DMS 273 (cell line): ENCODE measurements around the gene FAM50A.
A peak's percentile ranks its signal among the peaks of the same experiment; 100 is the strongest.
"Not testable (repeated sequence)": the region's sequence is repeated elsewhere in the genome, so short reads cannot be mapped to it uniquely, and the experiment has no call there.

Source experiments
- DNase-seq: peaks from one replicate; lab custom pipeline; 2025; ENCODE audit not compliant: unreplicated experiment; lab: John Stamatoyannopoulos, UW

Gene FAM50A, protein sequence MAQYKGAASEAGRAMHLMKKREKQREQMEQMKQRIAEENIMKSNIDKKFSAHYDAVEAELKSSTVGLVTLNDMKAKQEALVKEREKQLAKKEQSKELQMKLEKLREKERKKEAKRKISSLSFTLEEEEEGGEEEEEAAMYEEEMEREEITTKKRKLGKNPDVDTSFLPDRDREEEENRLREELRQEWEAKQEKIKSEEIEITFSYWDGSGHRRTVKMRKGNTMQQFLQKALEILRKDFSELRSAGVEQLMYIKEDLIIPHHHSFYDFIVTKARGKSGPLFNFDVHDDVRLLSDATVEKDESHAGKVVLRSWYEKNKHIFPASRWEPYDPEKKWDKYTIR

GRCh38 chrX:154443992-154444754 lies at the start of gene FAM50A:
TSS of gene FAM50A (plus strand) at chrX:154444141. CDS start at chrX:154444236, 95 bp downstream.
- DNase-seq = peak; percentile 84

GRCh38 chrX:154396363-154396762 lies 47.6 kb upstream of the FAM50A start:
- DNase-seq = not testable (repeated sequence)

DNA sequence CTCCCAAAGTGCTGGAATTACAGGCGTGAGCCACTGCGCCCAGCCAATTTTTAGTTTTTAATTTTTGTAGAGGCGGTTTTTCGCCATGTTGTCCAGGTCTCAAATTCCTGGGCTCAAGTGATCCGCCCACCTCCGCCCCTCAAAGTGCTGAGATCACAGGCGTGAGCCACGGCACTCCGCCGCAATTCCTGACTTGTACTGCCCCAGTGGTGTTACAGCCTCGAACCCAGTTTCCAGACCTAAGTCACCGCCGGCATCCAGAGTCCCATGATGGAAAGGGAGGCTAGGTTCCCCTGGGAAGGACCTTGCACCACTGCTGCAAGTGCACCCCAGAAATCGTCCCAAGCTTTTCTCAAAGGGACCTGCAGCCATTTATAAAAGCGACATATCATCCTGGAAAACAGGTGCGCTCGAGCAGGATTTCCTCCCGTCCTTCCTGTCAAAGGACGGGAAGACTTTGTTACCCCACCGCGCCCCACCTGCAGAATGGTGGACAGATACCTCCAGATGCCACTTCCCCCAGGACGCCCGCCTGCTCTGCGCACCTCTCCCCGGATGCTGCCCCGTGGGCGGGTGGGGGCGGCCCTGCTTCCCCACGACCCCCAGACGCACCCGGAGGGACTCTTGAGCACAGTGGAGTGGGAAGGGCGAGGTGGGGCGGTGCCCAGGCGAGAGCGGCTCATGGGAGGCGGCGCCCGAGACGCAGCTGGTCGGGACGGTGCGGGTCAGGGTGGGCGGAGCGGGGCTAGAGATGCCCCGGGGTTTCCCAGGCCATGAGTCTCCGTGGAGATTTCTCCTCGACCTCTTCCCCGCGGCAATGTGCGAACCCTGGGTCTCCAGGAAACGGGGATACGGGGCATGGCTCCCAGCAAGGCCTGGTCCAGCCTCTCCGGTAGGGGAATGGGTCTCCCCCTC lies 46.7 kb upstream of the FAM50A start:
- DNase-seq = peak; percentile 77

DNA sequence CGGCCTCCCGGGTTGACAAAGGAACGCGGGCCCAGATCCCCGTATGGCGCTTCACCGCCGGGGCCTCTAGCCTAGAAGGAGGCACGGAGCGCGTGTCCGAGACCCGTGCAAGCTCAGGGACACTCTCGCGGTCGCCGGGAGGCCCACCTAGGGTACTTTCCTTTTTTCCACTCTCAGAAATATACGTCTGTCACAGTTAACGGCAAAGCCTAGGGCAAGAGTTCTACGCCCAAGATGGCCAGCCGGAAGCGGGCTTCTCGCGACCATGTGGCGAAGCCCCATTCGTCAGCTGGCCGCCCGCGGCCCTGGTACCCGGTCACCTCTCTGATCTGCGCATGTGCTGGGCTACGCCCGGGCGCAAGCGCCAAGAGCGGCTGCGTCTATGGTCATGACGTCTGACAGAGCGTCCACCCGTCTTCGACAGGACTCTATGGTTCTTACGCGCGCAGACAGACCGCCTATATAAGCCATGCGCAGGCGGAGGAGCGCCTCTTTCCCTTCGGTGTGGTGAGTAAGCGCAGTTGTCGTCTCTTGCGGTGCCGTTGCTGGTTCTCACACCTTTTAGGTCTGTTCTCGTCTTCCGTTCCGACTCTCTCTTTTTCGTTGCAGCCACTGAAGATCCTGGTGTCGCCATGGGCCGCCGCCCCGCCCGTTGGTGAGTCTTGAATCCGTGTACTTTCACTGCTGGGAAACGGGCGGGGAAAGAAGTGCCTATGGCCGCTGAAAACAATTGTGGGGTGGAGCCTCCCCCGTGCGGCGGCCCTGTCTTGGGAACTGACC lies 45.9 kb upstream of the FAM50A start, which contains the start of gene RPL10:
TSS of gene RPL10 (plus strand) at position 490 of the 780 bp plus-strand sequence. CDS start at position 633, 143 bp downstream.
- peak; percentile 98 for DNase-seq

DNA sequence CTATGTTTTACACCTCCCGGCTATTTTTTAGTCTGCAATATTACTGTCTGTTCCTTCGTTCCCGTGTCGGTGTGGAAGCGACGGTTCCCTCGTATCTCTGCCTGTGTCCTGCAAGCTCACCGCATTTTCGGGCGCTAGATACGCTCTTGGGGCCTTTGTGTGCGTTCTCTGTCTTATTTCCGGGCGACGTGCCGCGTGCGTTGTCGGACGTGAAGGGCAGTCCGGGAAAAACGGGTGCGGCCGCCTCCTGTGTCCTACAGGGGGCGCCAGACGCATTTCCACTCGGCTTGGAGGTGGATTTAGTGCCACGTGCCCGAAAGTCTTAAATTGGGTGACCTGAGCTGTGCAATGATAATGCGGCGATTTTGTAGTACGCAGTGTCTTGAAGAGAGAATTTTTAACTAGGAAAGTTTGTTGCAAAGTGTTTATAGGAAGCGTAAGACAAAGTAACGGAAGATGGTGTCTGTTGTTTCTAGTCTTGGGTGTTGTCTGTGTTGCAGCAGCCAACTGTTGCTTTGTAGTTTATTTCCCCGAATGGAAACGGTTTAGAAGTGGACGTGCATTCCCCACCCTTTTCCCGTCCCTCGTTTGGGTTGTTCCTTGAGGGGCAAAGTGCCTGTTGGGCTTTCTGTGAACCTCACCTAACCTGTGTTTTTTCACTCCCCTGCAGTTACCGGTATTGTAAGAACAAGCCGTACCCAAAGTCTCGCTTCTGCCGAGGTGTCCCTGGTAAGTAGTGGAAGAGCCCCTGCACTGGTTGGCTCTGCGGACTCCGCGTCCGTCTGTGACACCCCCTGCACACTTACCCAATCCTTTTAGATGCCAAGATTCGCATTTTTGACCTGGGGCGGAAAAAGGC lies 45.0 kb upstream of the FAM50A start:
- DNase-seq = peak; percentile 87

- no peak for DNase-seq
These were observed 44.2 kb upstream of the FAM50A start for GRCh38 chrX:154399527-154400368.

DNA sequence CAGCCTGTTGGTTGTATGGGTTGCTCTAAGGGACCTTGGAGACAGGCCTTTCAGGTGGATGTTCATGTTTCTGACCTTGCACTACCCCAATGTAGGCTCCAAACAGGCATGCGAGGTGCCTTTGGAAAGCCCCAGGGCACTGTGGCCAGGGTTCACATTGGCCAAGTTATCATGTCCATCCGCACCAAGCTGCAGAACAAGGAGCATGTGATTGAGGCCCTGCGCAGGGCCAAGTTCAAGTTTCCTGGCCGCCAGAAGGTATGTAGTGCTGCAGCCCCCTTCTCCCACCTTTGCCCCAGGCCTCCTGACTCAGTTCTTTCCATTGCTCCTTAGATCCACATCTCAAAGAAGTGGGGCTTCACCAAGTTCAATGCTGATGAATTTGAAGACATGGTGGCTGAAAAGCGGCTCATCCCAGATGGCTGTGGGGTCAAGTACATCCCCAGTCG lies 43.5 kb upstream of the FAM50A start:
- DNase-seq = not testable (repeated sequence)

- peak; percentile 89 for DNase-seq
These were observed 42.7 kb upstream of the FAM50A start for GRCh38 chrX:154401045-154401799.

DNA sequence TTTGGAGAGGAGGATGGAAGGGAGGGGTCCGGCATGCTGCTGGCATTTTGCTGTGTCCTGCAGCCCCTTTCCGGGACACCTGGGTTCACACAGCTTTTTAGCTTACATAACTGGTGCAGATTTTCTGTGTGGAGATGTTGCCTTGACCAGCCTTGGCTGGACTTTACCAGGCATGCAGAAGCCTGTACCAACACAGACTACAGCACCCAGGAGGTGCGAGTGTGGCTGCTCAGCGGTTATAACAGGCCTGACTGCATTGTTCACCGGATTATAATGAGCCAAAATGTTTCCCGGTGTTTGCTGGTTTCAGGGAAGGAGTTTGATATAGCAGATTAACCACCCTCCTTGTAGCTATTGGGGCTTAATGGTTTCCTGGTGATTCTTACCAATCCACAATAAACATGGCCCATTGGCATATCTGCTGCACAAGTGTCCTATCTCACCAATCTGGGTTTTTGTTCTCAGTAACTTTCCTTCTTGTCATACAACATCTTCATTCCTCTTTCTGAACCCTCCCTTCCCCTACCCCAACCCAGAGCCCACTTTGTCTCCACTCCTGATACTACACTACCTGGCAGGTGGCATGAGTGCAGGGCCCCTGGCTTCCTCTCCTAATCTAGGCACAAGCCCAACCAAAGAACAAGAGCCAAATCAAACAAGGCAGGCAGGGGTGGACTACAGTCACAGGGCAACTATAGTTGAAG lies 41.9 kb upstream of the FAM50A start:
- peak; percentile 68 for DNase-seq

DNA sequence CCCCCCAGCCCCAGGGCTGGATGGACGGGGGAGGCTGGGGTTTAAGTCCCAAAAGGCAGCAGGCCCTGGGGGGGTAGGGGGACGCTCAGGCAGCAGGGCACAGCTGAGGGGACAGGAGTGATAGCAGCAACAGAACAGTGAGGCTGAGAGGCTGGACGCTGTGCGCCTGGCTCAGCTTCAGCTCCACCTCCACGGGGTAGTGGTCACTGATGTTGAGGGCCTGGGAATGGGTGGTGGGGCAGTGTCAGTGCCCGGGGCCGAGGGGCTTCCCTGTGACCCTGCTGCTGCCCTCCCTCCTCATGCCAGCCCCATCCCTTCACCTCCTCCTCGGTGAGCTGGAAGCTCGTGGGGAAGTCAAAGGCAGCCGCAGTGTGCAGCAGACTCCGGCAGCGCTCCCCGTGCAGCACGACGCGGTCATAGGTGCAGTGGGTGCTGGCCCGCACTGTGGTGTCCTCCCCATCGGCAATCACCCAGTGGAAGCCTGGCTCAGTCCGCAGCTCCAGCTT lies 41.3 kb upstream of the FAM50A start:
- no peak for DNase-seq

- DNase-seq = no peak
These were observed 40.7 kb upstream of the FAM50A start for GRCh38 chrX:154403192-154403591.

- no peak for DNase-seq
These were observed 40.1 kb upstream of the FAM50A start for GRCh38 chrX:154403858-154404257.

- no peak for DNase-seq
These were observed 39.2 kb upstream of the FAM50A start for GRCh38 chrX:154404625-154405192.

GRCh38 chrX:154408659-154409221 lies 35.2 kb upstream of the FAM50A start:
- no peak for DNase-seq

- no peak for DNase-seq
These were observed 34.6 kb upstream of the FAM50A start, which contains the start of gene DNASE1L1 for GRCh38 chrX:154409222-154409871. TSS of gene DNASE1L1 (minus strand) at chrX:154409254. CDS start at chrX:154405568, 3,686 bp downstream.

DNA sequence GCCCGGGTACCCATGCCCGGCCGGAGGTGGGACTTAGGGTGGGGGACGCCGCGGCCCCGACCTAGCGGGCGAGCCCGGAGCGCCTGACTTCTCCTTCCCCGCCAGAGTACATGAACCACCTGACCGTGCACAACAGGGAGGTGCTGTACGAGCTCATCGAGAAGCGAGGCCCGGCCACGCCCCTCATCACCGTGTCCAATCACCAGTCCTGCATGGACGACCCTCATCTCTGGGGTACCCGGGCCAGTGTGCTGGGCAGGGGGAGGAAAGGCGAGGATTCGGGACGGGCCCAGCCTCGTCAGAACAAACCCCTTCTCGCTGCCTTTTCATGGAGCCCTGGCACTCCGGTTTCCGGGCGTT lies 32.0 kb upstream of the FAM50A start:
- peak; percentile 74 for DNase-seq
